Chondrocyte (in vitro differentiated cells): Measurements from ENCODE around the gene NDUFAB1. TPM values are rescaled to one million over a fixed set of nuclear protein-coding genes. Genes with fewer than 3 reads are reported as not detected.

Experiments used
- DNase-seq: peaks from one replicate; pipeline ENCODE4 v3.0.0; 2021; ENCODE audit warnings: mixed read lengths, low spot score
- H3K27ac Mint-ChIP-seq: one replicate; pipeline ENCODE4 v1.8.0; 2021; ENCODE audit warnings: mild to moderate bottlenecking, moderate library complexity, mixed read lengths; ENCODE audit not compliant: unreplicated experiment
- H3K27me3 Mint-ChIP-seq: 2 replicates; pipeline ENCODE4 v1.8.0; 2021; ENCODE audit warnings: low read depth, mixed read lengths
- H3K36me3 Mint-ChIP-seq: 2 replicates; pipeline ENCODE4 v1.8.0; 2021; ENCODE audit warnings: low read depth, mixed read lengths
- H3K4me1 Mint-ChIP-seq: 2 replicates; pipeline ENCODE4 v1.8.0; 2021; ENCODE audit warnings: low read depth, mild to moderate bottlenecking, mixed read lengths
- H3K4me3 Mint-ChIP-seq: one replicate; pipeline ENCODE4 v1.8.0; 2021; ENCODE audit warnings: mild to moderate bottlenecking, moderate library complexity, mixed read lengths; ENCODE audit not compliant: unreplicated experiment
- H3K9me3 Mint-ChIP-seq: 2 replicates; pipeline ENCODE4 v1.8.0; 2021; ENCODE audit warnings: low read depth, mixed read lengths
- total RNA-seq: library from RNA; stranded (reverse); gene quantifications from 3 replicates; pipeline ENCODE4 v1.2.1, GENCODE V29; 2021
- TF ChIP-seq, protein P1 (sequence below): fragments of 200-600 bp; sonication (generic); IDR thresholded peaks from 2 replicates; pipeline ENCODE4 v1.5.0; 2021; ENCODE audit warnings: antibody characterized with exemption, mild to moderate bottlenecking, moderate library complexity

NDUFAB1 gene
- total RNA-seq, 1 donor from 2014 or later = 62.5 TPM

- Mint-ChIP-seq H3K27me3 (no peaks in the 10 kb centered on the region), H3K9me3 (no peaks in the 10 kb centered on the region), H3K27ac (no peak overlapping the region), H3K36me3 (peaks cover 14% of the 10 kb centered on the region), H3K4me1 (no peaks in the 10 kb centered on the region), H3K4me3 (no peak overlapping the region)
- TF ChIP-seq, protein P1, sequence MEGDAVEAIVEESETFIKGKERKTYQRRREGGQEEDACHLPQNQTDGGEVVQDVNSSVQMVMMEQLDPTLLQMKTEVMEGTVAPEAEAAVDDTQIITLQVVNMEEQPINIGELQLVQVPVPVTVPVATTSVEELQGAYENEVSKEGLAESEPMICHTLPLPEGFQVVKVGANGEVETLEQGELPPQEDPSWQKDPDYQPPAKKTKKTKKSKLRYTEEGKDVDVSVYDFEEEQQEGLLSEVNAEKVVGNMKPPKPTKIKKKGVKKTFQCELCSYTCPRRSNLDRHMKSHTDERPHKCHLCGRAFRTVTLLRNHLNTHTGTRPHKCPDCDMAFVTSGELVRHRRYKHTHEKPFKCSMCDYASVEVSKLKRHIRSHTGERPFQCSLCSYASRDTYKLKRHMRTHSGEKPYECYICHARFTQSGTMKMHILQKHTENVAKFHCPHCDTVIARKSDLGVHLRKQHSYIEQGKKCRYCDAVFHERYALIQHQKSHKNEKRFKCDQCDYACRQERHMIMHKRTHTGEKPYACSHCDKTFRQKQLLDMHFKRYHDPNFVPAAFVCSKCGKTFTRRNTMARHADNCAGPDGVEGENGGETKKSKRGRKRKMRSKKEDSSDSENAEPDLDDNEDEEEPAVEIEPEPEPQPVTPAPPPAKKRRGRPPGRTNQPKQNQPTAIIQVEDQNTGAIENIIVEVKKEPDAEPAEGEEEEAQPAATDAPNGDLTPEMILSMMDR = no peak
- no peak for DNase-seq
Observed at GRCh38 chr16:23581764-23582163, 14.4 kb downstream of the NDUFAB1 start.

DNA sequence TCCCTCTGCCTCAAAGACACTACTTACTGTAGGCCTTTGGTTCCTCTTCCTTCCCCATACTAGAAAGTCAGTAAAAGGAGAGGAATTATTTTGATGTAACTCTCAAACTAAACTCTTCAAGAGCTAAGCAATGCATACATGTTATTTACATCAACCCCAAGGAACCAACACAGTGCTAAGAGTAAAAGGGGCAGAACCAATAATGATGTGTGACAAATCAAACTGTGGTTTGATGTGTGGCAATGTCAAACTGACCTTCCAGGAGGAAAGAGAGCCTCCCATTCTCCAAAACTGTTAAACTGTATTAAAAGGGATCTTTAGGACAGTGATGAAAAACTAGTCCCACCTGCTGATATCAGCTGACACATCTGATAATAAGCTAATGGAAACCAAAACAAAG lies 15.7 kb downstream of the NDUFAB1 start:
- Mint-ChIP-seq H3K4me1 (no peaks in the 10 kb centered on the region), H3K4me3 (no peak overlapping the region), H3K27me3 (no peaks in the 10 kb centered on the region), H3K9me3 (no peaks in the 10 kb centered on the region), H3K36me3 (peaks cover 13% of the 10 kb centered on the region), H3K27ac (no peak overlapping the region)
- DNase-seq = no peak
- TF ChIP-seq, protein P1 = no peak

- H3K9me3 Mint-ChIP-seq = no peaks in the 10 kb centered on the region
- H3K4me1 Mint-ChIP-seq = no peaks in the 10 kb centered on the region
- H3K4me3 Mint-ChIP-seq = no peak overlapping the region
- H3K36me3 Mint-ChIP-seq = peaks cover 14% of the 10 kb centered on the region
- H3K27me3 Mint-ChIP-seq = no peaks in the 10 kb centered on the region
- TF ChIP-seq, protein P1 = no peak
- H3K27ac Mint-ChIP-seq = no peak overlapping the region
- DNase-seq = no peak
Observed at GRCh38 chr16:23579371-23579770, 16.7 kb downstream of the NDUFAB1 start.

GRCh38 chr16:23578101-23578830 lies 17.9 kb downstream of the NDUFAB1 start:
- DNase-seq = no peak
- no peak overlapping the region for H3K27ac Mint-ChIP-seq
- no peaks in the 10 kb centered on the region for H3K4me1 Mint-ChIP-seq
- TF ChIP-seq, protein P1 = no peak
- H3K27me3 Mint-ChIP-seq = no peaks in the 10 kb centered on the region
- H3K9me3 Mint-ChIP-seq = no peaks in the 10 kb centered on the region
- no peak overlapping the region for H3K4me3 Mint-ChIP-seq
- peaks cover 12% of the 10 kb centered on the region for H3K36me3 Mint-ChIP-seq

GRCh38 chr16:23577493-23577892 lies 18.6 kb downstream of the NDUFAB1 start:
- no peak for DNase-seq
- Mint-ChIP-seq H3K4me1 (no peaks in the 10 kb centered on the region), H3K27ac (no peak overlapping the region), H3K9me3 (no peaks in the 10 kb centered on the region), H3K4me3 (no peak overlapping the region), H3K36me3 (peaks cover 16% of the 10 kb centered on the region), H3K27me3 (no peaks in the 10 kb centered on the region)
- TF ChIP-seq, protein P1 = no peak
